Transverse colon (tissue), 3 donors: ENCODE results near the gene NLE1.

ENCODE experiments used
- EP300 ChIP-seq: sonication (generic); formaldehyde crosslinking; IDR thresholded peaks from one replicate; pipeline ENCODE4 v1.6.1; 2017; ENCODE audit warnings: antibody characterized with exemption, low read depth
- POLR2A ChIP-seq: fragments of 450-650 bp; IDR thresholded peaks from one replicate; pipeline ENCODE4 v1.6.1; 2016; ENCODE audit warnings: antibody characterized with exemption, mild to moderate bottlenecking, moderate library complexity
- TF ChIP-seq, protein P1 (sequence below), 5 experiments: fragments of 200-600 bp in 3 of 5; fragments of 450-650 bp in 2 of 5; sonication (generic) in 3 of 5; IDR thresholded peaks; 1 replicate in 2 of 5; 2 replicates in 3 of 5; pipeline ENCODE4 v1.5.1; 2016 to 2017; ENCODE audit warnings: antibody characterized with exemption in 5 of 5, inconsistent platforms in 3 of 5, mild to moderate bottlenecking in 2 of 5, moderate library complexity in 1 of 5

DNA sequence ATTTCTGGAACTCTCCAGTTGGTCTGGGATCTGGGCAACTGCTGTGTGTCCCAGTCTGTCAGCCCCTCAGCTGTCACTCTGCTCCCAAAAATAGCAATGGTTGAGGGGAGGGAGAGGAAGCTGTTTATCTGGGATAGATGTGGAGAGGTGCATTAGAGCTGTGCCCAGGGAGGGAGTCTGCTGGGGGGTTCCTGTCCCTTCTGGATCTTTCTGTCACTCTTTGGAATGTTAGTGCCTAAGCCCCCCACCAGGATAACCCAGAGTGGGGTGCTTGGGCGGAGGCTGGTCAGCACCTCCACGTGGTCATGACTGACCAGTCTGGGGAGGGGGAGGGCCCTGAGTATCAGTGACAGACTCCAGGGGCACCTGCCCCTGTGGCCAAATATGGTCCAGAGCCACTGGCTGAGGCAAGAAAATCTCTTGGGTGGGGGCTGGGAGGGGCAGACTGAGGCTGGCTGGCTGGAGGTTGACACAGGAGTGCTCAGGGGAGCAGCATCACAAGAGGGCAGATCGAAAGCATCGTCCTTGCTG is 5.3 kb upstream of the NLE1 start, which contains the start of gene UNC45B:
- TF ChIP-seq, protein P1, sequence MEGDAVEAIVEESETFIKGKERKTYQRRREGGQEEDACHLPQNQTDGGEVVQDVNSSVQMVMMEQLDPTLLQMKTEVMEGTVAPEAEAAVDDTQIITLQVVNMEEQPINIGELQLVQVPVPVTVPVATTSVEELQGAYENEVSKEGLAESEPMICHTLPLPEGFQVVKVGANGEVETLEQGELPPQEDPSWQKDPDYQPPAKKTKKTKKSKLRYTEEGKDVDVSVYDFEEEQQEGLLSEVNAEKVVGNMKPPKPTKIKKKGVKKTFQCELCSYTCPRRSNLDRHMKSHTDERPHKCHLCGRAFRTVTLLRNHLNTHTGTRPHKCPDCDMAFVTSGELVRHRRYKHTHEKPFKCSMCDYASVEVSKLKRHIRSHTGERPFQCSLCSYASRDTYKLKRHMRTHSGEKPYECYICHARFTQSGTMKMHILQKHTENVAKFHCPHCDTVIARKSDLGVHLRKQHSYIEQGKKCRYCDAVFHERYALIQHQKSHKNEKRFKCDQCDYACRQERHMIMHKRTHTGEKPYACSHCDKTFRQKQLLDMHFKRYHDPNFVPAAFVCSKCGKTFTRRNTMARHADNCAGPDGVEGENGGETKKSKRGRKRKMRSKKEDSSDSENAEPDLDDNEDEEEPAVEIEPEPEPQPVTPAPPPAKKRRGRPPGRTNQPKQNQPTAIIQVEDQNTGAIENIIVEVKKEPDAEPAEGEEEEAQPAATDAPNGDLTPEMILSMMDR (IDR thresholded peaks at IDR 0.05), result no peak
- no peak for TF ChIP-seq EP300
- TF ChIP-seq POLR2A, result no peak
